Measurements from ENCODE around the gene ADGRL3. TPM values are rescaled to one million over a fixed set of nuclear protein-coding genes. Genes with fewer than 3 reads are reported as not detected.

Gene ADGRL3
- total RNA-seq, 2 donors from 2014 or later: not detected

GRCh38 chr4:61397174-61397573, 197.0 kb downstream of the ADGRL3 start:
- H3K4me1 Mint-ChIP-seq (ENCODE audit: low read depth): no peaks in the 10 kb centered on the region
- peaks cover 4 to 5% of the 10 kb centered on the region in 2 donors for H3K9me3 Mint-ChIP-seq
- H3K27ac Mint-ChIP-seq: no peak overlapping the region

DNA sequence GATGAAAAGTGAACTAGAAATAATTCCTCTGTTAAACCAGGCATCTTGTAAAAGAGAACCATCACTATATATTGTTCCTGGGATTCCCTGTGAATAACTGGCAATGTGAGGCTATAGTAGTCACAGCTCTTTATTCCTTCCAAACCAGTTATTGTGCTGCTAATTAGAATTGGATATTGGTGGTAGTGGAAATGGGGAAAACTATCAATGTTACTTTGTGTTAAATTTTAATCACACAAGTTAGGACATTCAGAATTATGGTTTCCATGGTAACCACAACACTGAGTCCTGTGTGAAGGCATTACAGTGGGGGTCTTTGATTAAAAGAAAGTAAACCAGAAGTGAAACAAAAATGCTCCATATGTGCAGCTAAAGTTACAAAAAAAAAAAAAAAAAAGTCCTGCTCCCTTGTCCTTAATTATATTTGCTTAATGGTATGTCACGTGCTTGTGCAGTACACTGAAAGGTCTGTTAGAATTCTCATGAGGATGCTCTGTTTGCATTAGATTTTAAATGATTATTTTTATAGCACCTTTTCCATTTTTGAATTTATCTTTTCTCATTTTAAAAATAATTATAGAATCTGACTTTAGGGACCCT, 200.4 kb downstream of the ADGRL3 start:
- no peak for ATAC-seq (replicated peaks in 1 of 2)
- no peak overlapping the region for H3K27ac Mint-ChIP-seq
- no peak for DNase-seq
- H3K4me3 Mint-ChIP-seq: no peak overlapping the region
- H3K9me3 Mint-ChIP-seq: peaks cover 4 to 5% of the 10 kb centered on the region in 2 donors
- no peaks in the 10 kb centered on the region for H3K27me3 Mint-ChIP-seq (ENCODE audit: low read depth)
- H3K36me3 Mint-ChIP-seq (ENCODE audit: insufficient read depth in 2 of 2): peaks cover 0 to 2% of the 10 kb centered on the region in 2 donors
- no peaks in the 10 kb centered on the region for H3K4me1 Mint-ChIP-seq (ENCODE audit: low read depth)

More at GRCh38 chr4:61397174-61397573, 197.0 kb downstream of the ADGRL3 start:
- ATAC-seq (replicated peaks in 1 of 2) (no peak), DNase-seq (no peak)
- Mint-ChIP-seq H3K27me3 (ENCODE audit: low read depth) (no peaks in the 10 kb centered on the region), H3K4me3 (no peak overlapping the region), H3K36me3 (ENCODE audit: insufficient read depth in 2 of 2) (peaks cover 0 to 2% of the 10 kb centered on the region in 2 donors)

- Mint-ChIP-seq H3K4me1 (ENCODE audit: low read depth) (no peaks in the 10 kb centered on the region), H3K9me3 (peaks cover 4 to 5% of the 10 kb centered on the region in 2 donors), H3K27ac (no peak overlapping the region), H3K36me3 (ENCODE audit: insufficient read depth in 2 of 2) (peaks cover 0 to 2% of the 10 kb centered on the region in 2 donors), H3K4me3 (no peak overlapping the region), H3K27me3 (ENCODE audit: low read depth) (no peaks in the 10 kb centered on the region)
- ATAC-seq (replicated peaks in 1 of 2): no peak
- DNase-seq: no peak
Measured at GRCh38 chr4:61401771-61402170, 201.6 kb downstream of the ADGRL3 start.

GRCh38 chr4:61405307-61405706, 205.2 kb downstream of the ADGRL3 start:
- DNase-seq: no peak
- no peaks in the 10 kb centered on the region for H3K27me3 Mint-ChIP-seq (ENCODE audit: low read depth)

DNA sequence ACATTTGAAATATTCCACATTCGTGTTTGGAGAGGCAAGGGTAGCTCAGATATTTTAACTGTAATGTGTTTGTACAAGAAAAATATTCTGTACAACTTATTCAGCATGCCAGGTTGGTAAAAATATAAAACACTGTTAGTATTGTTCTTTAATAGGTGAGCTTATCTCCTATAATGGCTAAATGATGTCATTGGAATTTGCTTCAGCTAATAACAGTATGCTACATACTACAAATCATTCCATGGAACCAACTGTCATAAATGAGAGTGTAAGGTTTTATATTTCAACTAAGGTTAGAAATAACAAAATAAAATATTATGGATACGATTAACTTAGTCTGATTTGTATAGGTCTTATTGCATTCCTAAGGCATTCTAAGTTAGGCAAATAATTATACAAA, 206.6 kb downstream of the ADGRL3 start:
- Mint-ChIP-seq H3K36me3 (ENCODE audit: insufficient read depth in 2 of 2) (no peaks in the 10 kb centered on the region), H3K4me3 (no peak overlapping the region), H3K27me3 (ENCODE audit: low read depth) (no peaks in the 10 kb centered on the region), H3K27ac (no peak overlapping the region), H3K4me1 (ENCODE audit: low read depth) (no peaks in the 10 kb centered on the region), H3K9me3 (no peaks in the 10 kb centered on the region)
- ATAC-seq (replicated peaks in 1 of 2) (no peak), DNase-seq (no peak)

More at GRCh38 chr4:61405307-61405706, 205.2 kb downstream of the ADGRL3 start:
- Mint-ChIP-seq H3K4me3 (no peak overlapping the region), H3K9me3 (no peaks in the 10 kb centered on the region), H3K36me3 (ENCODE audit: insufficient read depth in 2 of 2) (no peaks in the 10 kb centered on the region), H3K4me1 (ENCODE audit: low read depth) (no peaks in the 10 kb centered on the region), H3K27ac (no peak overlapping the region)
- no peak for ATAC-seq (replicated peaks in 1 of 2)

- Mint-ChIP-seq H3K27ac (no peak overlapping the region), H3K4me1 (ENCODE audit: low read depth) (no peaks in the 10 kb centered on the region), H3K4me3 (no peak overlapping the region), H3K27me3 (ENCODE audit: low read depth) (no peaks in the 10 kb centered on the region), H3K36me3 (ENCODE audit: insufficient read depth in 2 of 2) (no peaks in the 10 kb centered on the region), H3K9me3 (no peaks in the 10 kb centered on the region)
- ATAC-seq (replicated peaks in 1 of 2) (no peak), DNase-seq (no peak)
Measured at GRCh38 chr4:61407642-61408618, 207.8 kb downstream of the ADGRL3 start.

- no peaks in the 10 kb centered on the region for H3K9me3 Mint-ChIP-seq
- no peaks in the 10 kb centered on the region for H3K36me3 Mint-ChIP-seq (ENCODE audit: insufficient read depth in 2 of 2)
- H3K4me3 Mint-ChIP-seq: no peak overlapping the region
- no peaks in the 10 kb centered on the region for H3K27me3 Mint-ChIP-seq (ENCODE audit: low read depth)
- no peak for ATAC-seq (replicated peaks in 1 of 2)
- H3K27ac Mint-ChIP-seq: no peak overlapping the region
- no peak for DNase-seq
- no peaks in the 10 kb centered on the region for H3K4me1 Mint-ChIP-seq (ENCODE audit: low read depth)
Measured at GRCh38 chr4:61408861-61409260, 208.7 kb downstream of the ADGRL3 start.

DNA sequence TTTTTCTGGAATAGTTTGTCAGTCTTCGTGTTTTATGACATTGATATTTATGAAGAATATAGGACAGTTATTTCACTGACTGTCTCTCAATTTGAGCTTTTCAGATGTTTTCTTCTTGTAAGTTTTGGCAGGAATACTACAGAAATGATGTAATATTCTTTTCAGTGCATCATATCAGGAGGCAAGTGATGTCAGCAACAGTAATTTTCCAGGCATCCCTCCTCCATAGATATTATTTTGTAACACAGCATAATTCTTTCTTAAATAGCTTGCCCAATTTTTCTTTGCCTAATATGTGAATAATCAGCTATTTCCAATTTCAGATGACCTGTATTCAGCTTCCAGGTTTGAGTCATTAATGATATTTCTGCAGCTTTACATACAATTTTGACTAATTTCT, 211.1 kb downstream of the ADGRL3 start:
- DNase-seq (no peak), ATAC-seq (replicated peaks in 1 of 2) (no peak)
- no peaks in the 10 kb centered on the region for H3K36me3 Mint-ChIP-seq (ENCODE audit: insufficient read depth in 2 of 2)
- H3K9me3 Mint-ChIP-seq: no peaks in the 10 kb centered on the region
- H3K27ac Mint-ChIP-seq: no peak overlapping the region
- no peaks in the 10 kb centered on the region for H3K4me1 Mint-ChIP-seq (ENCODE audit: low read depth)
- H3K4me3 Mint-ChIP-seq: no peak overlapping the region
- no peaks in the 10 kb centered on the region for H3K27me3 Mint-ChIP-seq (ENCODE audit: low read depth)

- peaks cover 11 to 15% of the 10 kb centered on the region in 2 donors for H3K9me3 Mint-ChIP-seq
- no peak overlapping the region for H3K27ac Mint-ChIP-seq
- H3K27me3 Mint-ChIP-seq (ENCODE audit: low read depth): no peaks in the 10 kb centered on the region
- ATAC-seq (replicated peaks in 1 of 2): no peak
- no peak for DNase-seq
- H3K4me3 Mint-ChIP-seq: no peak overlapping the region
- peaks cover 0 to 2% of the 10 kb centered on the region in 2 donors for H3K36me3 Mint-ChIP-seq (ENCODE audit: insufficient read depth in 2 of 2)
- no peaks in the 10 kb centered on the region for H3K4me1 Mint-ChIP-seq (ENCODE audit: low read depth)
Measured at GRCh38 chr4:61425315-61425714, 225.2 kb downstream of the ADGRL3 start.

DNA sequence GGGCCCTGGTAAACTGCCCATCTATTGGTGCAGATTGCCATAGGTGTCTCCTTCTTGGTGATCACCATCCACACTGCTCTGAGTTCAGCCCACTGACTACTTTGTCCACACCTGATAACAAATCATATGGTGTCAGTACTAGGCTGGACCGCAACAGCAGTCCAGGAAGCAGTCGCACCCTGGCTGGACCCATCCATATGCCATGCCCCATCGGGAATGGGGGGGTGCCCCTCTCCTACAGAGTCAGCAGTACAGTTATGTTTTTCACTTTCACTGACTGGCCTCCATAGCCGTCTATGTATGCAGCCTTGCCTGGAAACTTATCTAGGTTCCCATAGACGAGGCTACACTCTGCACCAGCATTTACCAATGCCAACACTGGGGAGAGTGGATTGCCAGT, 226.1 kb downstream of the ADGRL3 start:
- no peaks in the 10 kb centered on the region for H3K4me1 Mint-ChIP-seq (ENCODE audit: low read depth)
- H3K4me3 Mint-ChIP-seq: no peak overlapping the region
- peaks cover 11 to 15% of the 10 kb centered on the region in 2 donors for H3K9me3 Mint-ChIP-seq
- no peak for ATAC-seq (replicated peaks in 1 of 2)
- H3K36me3 Mint-ChIP-seq (ENCODE audit: insufficient read depth in 2 of 2): peaks cover 0 to 2% of the 10 kb centered on the region in 2 donors
- H3K27me3 Mint-ChIP-seq (ENCODE audit: low read depth): no peaks in the 10 kb centered on the region
- DNase-seq: no peak
- no peak overlapping the region for H3K27ac Mint-ChIP-seq

- no peak overlapping the region for H3K27ac Mint-ChIP-seq
Measured at GRCh38 chr4:61427099-61427817, 227.1 kb downstream of the ADGRL3 start.

GRCh38 chr4:61427818-61428495, 227.8 kb downstream of the ADGRL3 start:
- H3K36me3 Mint-ChIP-seq (ENCODE audit: insufficient read depth in 2 of 2): peaks cover 0 to 2% of the 10 kb centered on the region in 2 donors

More at GRCh38 chr4:61427099-61427817, 227.1 kb downstream of the ADGRL3 start:
- Mint-ChIP-seq H3K4me1 (ENCODE audit: low read depth) (no peaks in the 10 kb centered on the region), H3K9me3 (peaks cover 11 to 16% of the 10 kb centered on the region in 2 donors), H3K36me3 (ENCODE audit: insufficient read depth in 2 of 2) (peaks cover 0 to 2% of the 10 kb centered on the region in 2 donors), H3K4me3 (no peak overlapping the region), H3K27me3 (ENCODE audit: low read depth) (no peaks in the 10 kb centered on the region)
- no peak for DNase-seq
- ATAC-seq (replicated peaks in 1 of 2): no peak

More at GRCh38 chr4:61427818-61428495, 227.8 kb downstream of the ADGRL3 start:
- no peak for ATAC-seq (replicated peaks in 1 of 2)
- H3K4me1 Mint-ChIP-seq (ENCODE audit: low read depth): no peaks in the 10 kb centered on the region
- peaks cover 9 to 15% of the 10 kb centered on the region in 2 donors for H3K9me3 Mint-ChIP-seq
- no peak for DNase-seq
- no peak overlapping the region for H3K27ac Mint-ChIP-seq
- no peaks in the 10 kb centered on the region for H3K27me3 Mint-ChIP-seq (ENCODE audit: low read depth)
- no peak overlapping the region for H3K4me3 Mint-ChIP-seq
